DND-41 (cell line): ENCODE results near the gene UVSSA.

Experiments
- ATAC-seq: fragments of 200-7000 bp; cut with Tn5 transposase; 3 replicates; pipeline ENCODE4 v1.9.1; 2021; ENCODE audit warnings: low read depth; ENCODE audit not compliant: insufficient read depth
- DNase-seq: peaks from one replicate; pipeline ENCODE4 v3.0.0-alpha.2; 2020
- H2AFZ ChIP-seq: 2 replicates; pipeline ENCODE4 v1.6.0; 2012; ENCODE audit warnings: low read depth, low read length
- H3K27ac ChIP-seq: 2 replicates; pipeline ENCODE4 v1.5.1; 2012; ENCODE audit warnings: low read length, inconsistent platforms
- H3K27me3 ChIP-seq: fragments of 200-600 bp; sonication (generic); 2 replicates; pipeline ENCODE4 v1.6.0; 2012; ENCODE audit warnings: low read length, mild to moderate bottlenecking, inconsistent platforms; ENCODE audit not compliant: insufficient read depth, poor library complexity
- H3K36me3 ChIP-seq: 2 replicates; pipeline ENCODE4 v1.5.1; 2012; ENCODE audit warnings: low read length, inconsistent platforms; ENCODE audit not compliant: insufficient read depth
- H3K4me1 ChIP-seq: 2 replicates; pipeline ENCODE4 v1.5.1; 2012; ENCODE audit warnings: mild to moderate bottlenecking, low read length; ENCODE audit not compliant: insufficient read depth
- H3K4me2 ChIP-seq: 2 replicates; pipeline ENCODE4 v1.6.0; 2012; ENCODE audit warnings: mild to moderate bottlenecking, moderate library complexity, low read length, inconsistent platforms; ENCODE audit not compliant: insufficient read depth
- H3K4me3 ChIP-seq, 2 experiments: fragments of 200-600 bp in 1 of 2; shearing (Covaris generic) in 1 of 2; 2 replicates each; pipeline ENCODE4 v1.5.1; 2012 to 2016; ENCODE audit warnings: inconsistent platforms in 2 of 2, low read length in 2 of 2, mild to moderate bottlenecking in 2 of 2, low read depth in 1 of 2, moderate library complexity in 1 of 2
- H3K79me2 ChIP-seq: 2 replicates; pipeline ENCODE4 v1.6.0; 2012; ENCODE audit warnings: low read length, inconsistent platforms; ENCODE audit not compliant: insufficient read depth
- H3K9ac ChIP-seq: 2 replicates; pipeline ENCODE4 v1.6.0; 2012; ENCODE audit warnings: low read depth, mild to moderate bottlenecking, inconsistent platforms, low read length, moderate library complexity
- H3K9me3 ChIP-seq: 2 replicates; pipeline ENCODE4 v1.5.1; 2012; ENCODE audit warnings: low read length, moderate library complexity, mild to moderate bottlenecking, inconsistent platforms; ENCODE audit not compliant: insufficient read depth, severe bottlenecking
- H4K20me1 ChIP-seq: 2 replicates; pipeline ENCODE4 v1.6.0; 2012; ENCODE audit warnings: low read length; ENCODE audit not compliant: insufficient read depth
- EZH2 ChIP-seq: IDR thresholded peaks from 3 replicates; pipeline ENCODE4 v1.6.1; 2012; ENCODE audit warnings: borderline replicate concordance, low read depth, mild to moderate bottlenecking, moderate library complexity, low read length, inconsistent platforms; ENCODE audit not compliant: severe bottlenecking
- TF ChIP-seq, protein P1 (sequence below): IDR thresholded peaks from 2 replicates; pipeline ENCODE4 v1.5.1; 2012; ENCODE audit warnings: borderline replicate concordance, low read length, moderate library complexity, mild to moderate bottlenecking; ENCODE audit not compliant: poor library complexity, severe bottlenecking; ENCODE audit errors: extremely low read depth

UVSSA gene

DNA sequence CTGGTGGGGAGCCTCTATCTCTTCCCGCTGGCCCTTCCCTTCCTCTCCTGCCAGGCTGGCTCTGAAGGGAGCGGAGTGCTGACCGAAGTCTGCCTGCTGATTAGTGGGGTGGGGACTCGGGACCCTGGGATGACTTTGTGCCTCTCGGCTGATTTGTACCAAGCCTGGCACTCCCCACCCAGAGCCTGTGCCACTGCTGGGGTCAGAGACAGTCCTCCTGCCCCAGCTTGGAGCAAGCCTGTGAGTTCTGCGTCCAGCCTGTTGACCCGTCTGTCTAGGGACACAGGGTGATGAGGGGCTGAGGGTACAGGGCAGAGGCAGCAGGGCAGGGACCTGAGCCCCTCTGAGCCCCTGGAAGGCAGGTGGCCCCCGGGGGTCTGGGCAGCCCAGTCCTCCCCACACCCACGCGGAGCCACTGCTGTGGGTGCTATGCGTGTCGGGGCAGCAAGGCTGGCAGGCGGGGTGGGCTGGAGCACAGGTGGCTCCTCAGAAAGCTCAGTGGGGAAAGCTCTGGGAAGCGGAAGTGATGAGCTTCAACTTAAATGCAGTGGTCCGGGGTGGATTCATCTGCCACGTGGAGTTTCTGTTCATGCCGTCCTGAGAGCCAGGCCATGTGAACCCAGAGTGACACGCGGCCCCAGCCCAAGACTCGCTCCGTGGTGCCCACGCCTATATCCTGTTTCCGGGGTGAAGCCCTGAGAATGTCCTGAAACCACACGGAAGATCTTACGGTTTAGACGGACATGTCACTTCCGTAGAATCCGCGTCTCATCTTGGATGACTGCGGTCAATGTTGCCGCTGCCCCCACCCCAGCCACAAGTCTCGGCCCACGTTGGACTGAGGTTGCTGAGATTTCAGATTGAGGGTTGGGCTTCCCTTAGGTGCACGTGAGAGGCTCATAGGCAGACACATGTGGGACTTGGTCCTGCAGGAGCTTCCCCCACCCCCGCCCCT, 21.1 kb upstream of the UVSSA start:
- Histone ChIP-seq H3K9ac (no peak overlapping the region), H3K27ac (no peak overlapping the region), H3K9me3 (no peaks in the 10 kb centered on the region), H2AFZ (no peak overlapping the region), H3K4me3 (no peak overlapping the region), H3K79me2 (peaks cover 31% of the 10 kb centered on the region), H3K4me2 (no peak overlapping the region), H3K36me3 (peaks cover 92% of the 10 kb centered on the region), H4K20me1 (peaks cover 51% of the 10 kb centered on the region), H3K4me1 (no peaks in the 10 kb centered on the region), H3K27me3 (no peaks in the 10 kb centered on the region)
- ATAC-seq (no peak), DNase-seq (no peak)
- TF ChIP-seq EZH2: no peak
- TF ChIP-seq, protein P1, sequence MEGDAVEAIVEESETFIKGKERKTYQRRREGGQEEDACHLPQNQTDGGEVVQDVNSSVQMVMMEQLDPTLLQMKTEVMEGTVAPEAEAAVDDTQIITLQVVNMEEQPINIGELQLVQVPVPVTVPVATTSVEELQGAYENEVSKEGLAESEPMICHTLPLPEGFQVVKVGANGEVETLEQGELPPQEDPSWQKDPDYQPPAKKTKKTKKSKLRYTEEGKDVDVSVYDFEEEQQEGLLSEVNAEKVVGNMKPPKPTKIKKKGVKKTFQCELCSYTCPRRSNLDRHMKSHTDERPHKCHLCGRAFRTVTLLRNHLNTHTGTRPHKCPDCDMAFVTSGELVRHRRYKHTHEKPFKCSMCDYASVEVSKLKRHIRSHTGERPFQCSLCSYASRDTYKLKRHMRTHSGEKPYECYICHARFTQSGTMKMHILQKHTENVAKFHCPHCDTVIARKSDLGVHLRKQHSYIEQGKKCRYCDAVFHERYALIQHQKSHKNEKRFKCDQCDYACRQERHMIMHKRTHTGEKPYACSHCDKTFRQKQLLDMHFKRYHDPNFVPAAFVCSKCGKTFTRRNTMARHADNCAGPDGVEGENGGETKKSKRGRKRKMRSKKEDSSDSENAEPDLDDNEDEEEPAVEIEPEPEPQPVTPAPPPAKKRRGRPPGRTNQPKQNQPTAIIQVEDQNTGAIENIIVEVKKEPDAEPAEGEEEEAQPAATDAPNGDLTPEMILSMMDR: no peak

DNA sequence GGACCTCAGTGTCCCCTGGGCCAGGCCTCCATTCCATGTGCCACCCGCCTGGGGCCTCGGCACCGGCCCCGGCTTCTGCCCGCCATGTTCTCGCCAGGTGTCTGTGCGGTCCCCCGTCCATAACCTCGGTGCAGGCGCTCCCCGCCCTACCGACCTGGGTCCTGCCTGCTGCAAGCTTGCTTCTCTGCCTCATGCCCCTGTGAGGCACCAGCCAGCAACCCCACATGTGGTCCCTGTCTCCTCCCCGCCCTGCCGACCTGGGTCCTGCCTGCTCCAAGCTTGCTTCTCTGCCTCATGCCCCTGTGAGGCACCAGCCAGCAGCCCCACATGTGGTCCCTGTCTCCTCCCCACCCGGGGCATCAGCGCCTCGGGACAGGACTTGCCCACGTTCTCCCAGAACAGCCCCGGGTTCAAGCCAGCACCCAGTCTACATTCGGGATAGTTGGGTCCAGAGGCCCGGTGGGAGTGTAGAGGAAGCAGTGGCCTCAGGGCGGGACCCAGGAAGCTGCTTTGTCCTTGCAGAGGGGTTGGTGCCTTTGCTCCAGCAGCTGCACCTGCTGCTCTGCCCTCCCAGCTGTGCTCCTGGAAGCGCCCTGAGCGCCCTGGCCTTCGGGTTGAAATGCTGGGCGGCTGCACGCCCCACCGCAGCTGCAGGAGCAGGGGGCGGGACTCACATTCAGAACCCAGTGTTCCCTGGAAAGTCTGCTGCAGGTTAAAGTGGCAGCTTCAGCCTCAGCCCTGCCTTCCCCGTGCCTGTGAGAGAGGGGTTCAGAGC, 20.1 kb upstream of the UVSSA start:
- Histone ChIP-seq H3K27ac (no peak overlapping the region), H2AFZ (no peak overlapping the region), H3K4me2 (no peak overlapping the region), H3K79me2 (peaks cover 38% of the 10 kb centered on the region), H3K4me3 (no peak overlapping the region), H3K9ac (no peak overlapping the region), H3K36me3 (peaks cover 92% of the 10 kb centered on the region), H3K27me3 (no peaks in the 10 kb centered on the region), H4K20me1 (peaks cover 60% of the 10 kb centered on the region), H3K4me1 (no peaks in the 10 kb centered on the region), H3K9me3 (no peaks in the 10 kb centered on the region)
- ATAC-seq (no peak), DNase-seq (no peak)
- no peak for TF ChIP-seq EZH2
- TF ChIP-seq, protein P1: no peak

DNA sequence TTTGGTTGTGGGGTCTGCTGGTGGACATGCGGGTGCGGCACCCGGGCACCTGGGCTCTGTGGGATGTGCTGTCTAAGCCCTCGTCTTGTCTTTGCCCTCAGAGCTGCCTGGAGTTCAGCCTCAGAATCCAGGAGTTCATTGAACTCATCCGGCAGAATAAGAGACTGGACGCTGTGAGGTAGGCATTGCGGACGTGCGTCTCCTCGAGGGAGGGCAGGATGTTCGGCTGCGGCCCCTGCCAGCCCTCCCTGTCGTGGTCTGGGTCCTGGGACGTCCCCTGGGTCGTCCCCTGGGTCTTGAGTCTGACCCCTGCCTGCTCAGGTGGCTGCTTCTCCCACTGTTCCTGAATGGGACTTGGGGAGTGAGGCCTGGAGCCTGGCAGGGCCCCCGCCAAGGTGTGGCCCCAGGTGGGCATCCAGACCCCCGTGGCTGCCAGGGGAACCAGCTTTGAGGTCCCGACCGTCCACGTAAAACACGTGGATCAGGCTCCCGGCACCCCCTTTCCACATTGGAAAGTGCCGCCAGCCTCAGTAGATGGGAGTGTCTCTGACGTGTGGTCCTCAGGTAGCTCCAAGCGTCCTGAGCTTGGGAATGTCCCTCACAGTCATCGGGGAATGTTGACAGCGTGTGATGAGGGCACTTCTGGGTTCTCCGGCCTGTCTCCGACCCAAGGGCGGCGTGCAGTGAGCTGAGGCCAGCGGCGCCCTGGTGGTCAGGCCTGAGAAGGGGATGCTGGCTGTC, 19.3 kb upstream of the UVSSA start:
- no peak for ATAC-seq
- TF ChIP-seq, protein P1: no peak
- TF ChIP-seq EZH2: no peak
- Histone ChIP-seq H3K27me3 (no peaks in the 10 kb centered on the region), H3K4me3 (no peak overlapping the region), H3K79me2 (peaks cover 37% of the 10 kb centered on the region), H2AFZ (no peak overlapping the region), H3K4me1 (no peaks in the 10 kb centered on the region), H3K9me3 (no peaks in the 10 kb centered on the region), H3K9ac (no peak overlapping the region), H3K36me3 (peaks cover 92% of the 10 kb centered on the region), H3K27ac (no peak overlapping the region), H3K4me2 (no peak overlapping the region), H4K20me1 (peaks cover 59% of the 10 kb centered on the region)
- DNase-seq: no peak
